Prostate gland (tissue), 2 donors: ENCODE data around the gene NOTCH1.

Source experiments
- CTCF ChIP-seq, 4 experiments: fragments of 200-600 bp in 2 of 4; fragments of 450-650 bp in 2 of 4; sonication (generic) in 2 of 4; IDR thresholded peaks; 1 replicate in 3 of 4; 2 replicates in 1 of 4; pipeline ENCODE4 v1.5.1; 2016 to 2019; ENCODE audit warnings: antibody characterized with exemption in 4 of 4, mild to moderate bottlenecking in 2 of 4, moderate library complexity in 2 of 4
- POLR2A ChIP-seq: fragments of 450-650 bp; IDR thresholded peaks from one replicate; pipeline ENCODE4 v1.6.1; 2016; ENCODE audit warnings: antibody characterized with exemption, mild to moderate bottlenecking

GRCh38 chr9:136542241-136543040 is 3.4 kb downstream of the NOTCH1 start:
- TF ChIP-seq CTCF (IDR thresholded peaks at IDR 0.05) = no peak
- TF ChIP-seq POLR2A = no peak
